Stimulated activated naive CD8-positive, alpha-beta T cell treated with anti-CD3 and anti-CD28 coated beads, Interleukin-15, Interleukin-2, amounts not matched to agents 100 ng/mL and 50 ng/mL, for 24 hours (primary cell): ENCODE data around the gene FSTL4.
A peak's percentile ranks its signal among the peaks of the same experiment; 100 is the strongest.

Source experiments
- H3K27ac Mint-ChIP-seq: one replicate; pipeline ENCODE4 v1.8.0; 2021; ENCODE audit warnings: mild to moderate bottlenecking, mixed read lengths
- H3K27me3 Mint-ChIP-seq: one replicate; pipeline ENCODE4 v1.8.0; 2021; ENCODE audit warnings: mixed read lengths
- H3K36me3 Mint-ChIP-seq: one replicate; pipeline ENCODE4 v1.8.0; 2021; ENCODE audit warnings: low read depth, mixed read lengths
- H3K4me1 Mint-ChIP-seq: one replicate; pipeline ENCODE4 v1.8.0; 2021; ENCODE audit warnings: low read depth, mixed read lengths
- H3K4me3 Mint-ChIP-seq: one replicate; pipeline ENCODE4 v1.8.0; 2021; ENCODE audit warnings: mild to moderate bottlenecking, mixed read lengths
- H3K9me3 Mint-ChIP-seq: one replicate; pipeline ENCODE4 v1.8.0; 2021; ENCODE audit warnings: mixed read lengths

FSTL4 gene

GRCh38 chr5:133246376-133247150, 365.8 kb downstream of the FSTL4 start:
- Mint-ChIP-seq H3K4me1 (peaks cover 6% of the 10 kb centered on the region), H3K36me3 (no peaks in the 10 kb centered on the region), H3K27ac (no peak overlapping the region), H3K4me3 (no peak overlapping the region), H3K27me3 (no peaks in the 10 kb centered on the region), H3K9me3 (no peaks in the 10 kb centered on the region)

DNA sequence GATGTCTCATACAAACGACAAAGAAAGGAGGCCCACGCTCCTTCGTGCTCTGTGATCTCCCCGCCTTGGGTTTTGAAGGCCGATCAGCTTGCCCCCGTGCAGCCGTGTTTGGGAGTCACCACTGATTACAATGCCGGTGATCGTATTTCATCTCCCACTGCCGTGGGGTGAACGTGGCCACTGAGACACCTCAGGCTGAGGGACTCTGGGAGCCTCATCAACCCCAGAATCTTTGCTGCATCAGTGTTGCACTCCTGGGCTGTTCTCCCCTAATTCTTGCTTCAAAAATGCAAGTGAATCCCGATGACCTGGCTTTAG, 366.3 kb downstream of the FSTL4 start:
- Mint-ChIP-seq H3K36me3 (no peaks in the 10 kb centered on the region), H3K4me1 (peaks cover 6% of the 10 kb centered on the region), H3K27ac (no peak overlapping the region), H3K9me3 (no peaks in the 10 kb centered on the region), H3K4me3 (no peak overlapping the region), H3K27me3 (no peaks in the 10 kb centered on the region)

DNA sequence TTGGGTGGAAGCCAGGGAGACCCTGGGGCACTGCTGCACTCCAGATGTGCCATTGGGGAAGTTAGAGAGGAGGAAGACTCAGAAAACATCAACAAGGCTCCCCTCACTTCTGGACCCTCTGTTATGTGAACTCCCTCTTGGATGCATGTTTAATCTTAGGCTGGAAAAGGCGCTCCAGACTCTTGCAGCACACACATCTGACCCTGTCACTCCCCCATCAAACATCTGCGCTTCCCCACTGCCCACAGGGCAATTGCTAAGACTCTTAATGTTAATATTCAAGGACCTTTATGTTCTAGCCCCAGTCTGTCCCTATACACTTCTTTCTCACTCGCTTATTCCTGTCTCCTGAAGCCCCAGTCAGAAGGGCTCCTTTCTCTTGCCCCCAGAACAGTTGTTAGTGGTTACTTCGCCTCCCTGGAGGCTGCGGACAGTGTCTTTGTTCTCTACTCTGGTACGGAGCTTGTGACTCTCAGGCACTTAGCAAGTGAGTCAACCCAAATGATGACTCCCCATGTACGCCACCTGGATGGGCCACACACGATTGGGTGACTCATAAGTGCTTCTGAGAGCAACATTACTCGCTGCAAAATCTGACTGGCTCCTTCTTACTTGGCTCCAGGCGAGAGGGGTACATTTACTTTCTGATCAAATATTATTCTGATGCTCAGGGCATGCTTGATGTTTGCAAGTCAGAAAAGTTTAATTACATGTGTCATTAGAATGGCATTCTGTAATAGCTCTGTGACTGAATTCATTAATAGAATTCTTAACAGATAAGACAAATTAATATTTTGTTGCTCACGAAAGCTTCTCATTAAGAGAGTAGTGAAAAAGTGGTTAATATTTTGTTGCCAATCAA, 366.9 kb downstream of the FSTL4 start:
- H3K27ac Mint-ChIP-seq, result peak overlapping the region; percentile 4
- H3K27me3 Mint-ChIP-seq, result no peaks in the 10 kb centered on the region
- no peak overlapping the region for H3K4me3 Mint-ChIP-seq
- no peaks in the 10 kb centered on the region for H3K9me3 Mint-ChIP-seq
- peaks cover 11% of the 10 kb centered on the region for H3K4me1 Mint-ChIP-seq
- no peaks in the 10 kb centered on the region for H3K36me3 Mint-ChIP-seq

DNA sequence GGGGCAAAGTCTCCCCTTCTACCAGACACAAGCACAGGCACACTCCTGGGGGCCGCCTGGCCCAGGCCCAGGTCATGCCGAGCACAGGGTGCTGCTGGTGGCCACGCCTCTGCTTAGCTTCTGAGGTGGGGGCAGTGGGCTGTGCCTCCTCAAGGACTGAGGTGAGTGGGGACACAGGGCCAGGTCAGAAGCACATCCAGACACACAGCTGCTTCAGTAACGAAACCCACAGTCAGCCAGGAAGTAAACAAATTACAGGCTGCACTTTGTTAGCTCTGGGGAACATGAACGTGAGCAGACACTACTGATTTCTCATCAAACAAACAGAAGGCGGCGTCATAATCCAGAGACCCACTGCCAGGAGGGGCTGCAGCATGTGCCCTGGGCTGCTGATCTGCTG, 368.1 kb downstream of the FSTL4 start:
- H3K36me3 Mint-ChIP-seq, result no peaks in the 10 kb centered on the region
- H3K9me3 Mint-ChIP-seq, result no peaks in the 10 kb centered on the region
- H3K27me3 Mint-ChIP-seq, result no peaks in the 10 kb centered on the region
- peaks cover 14% of the 10 kb centered on the region for H3K4me1 Mint-ChIP-seq
- H3K4me3 Mint-ChIP-seq, result no peak overlapping the region
- no peak overlapping the region for H3K27ac Mint-ChIP-seq

DNA sequence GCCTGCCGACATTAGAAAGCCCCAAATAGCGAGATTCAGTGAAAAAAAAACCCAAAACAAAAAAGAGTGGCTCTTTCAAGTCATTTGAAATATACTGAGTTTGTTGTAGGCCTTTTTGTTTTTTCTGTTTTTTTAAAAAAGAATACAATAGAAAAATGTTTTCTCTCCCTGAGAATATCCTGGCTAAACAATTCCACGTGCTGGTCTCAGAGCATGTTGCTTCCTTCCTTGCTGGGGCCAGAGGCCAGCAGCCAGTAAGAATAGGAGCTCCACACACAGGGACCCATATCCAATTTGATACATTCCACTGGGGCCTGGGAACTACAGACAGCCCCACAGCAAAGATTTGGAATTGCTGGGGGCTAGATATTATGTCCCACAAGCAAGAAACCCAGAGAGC, 369.1 kb downstream of the FSTL4 start:
- Mint-ChIP-seq H3K4me1 (peaks cover 14% of the 10 kb centered on the region), H3K36me3 (no peaks in the 10 kb centered on the region), H3K4me3 (no peak overlapping the region), H3K9me3 (no peaks in the 10 kb centered on the region), H3K27me3 (no peaks in the 10 kb centered on the region), H3K27ac (no peak overlapping the region)

DNA sequence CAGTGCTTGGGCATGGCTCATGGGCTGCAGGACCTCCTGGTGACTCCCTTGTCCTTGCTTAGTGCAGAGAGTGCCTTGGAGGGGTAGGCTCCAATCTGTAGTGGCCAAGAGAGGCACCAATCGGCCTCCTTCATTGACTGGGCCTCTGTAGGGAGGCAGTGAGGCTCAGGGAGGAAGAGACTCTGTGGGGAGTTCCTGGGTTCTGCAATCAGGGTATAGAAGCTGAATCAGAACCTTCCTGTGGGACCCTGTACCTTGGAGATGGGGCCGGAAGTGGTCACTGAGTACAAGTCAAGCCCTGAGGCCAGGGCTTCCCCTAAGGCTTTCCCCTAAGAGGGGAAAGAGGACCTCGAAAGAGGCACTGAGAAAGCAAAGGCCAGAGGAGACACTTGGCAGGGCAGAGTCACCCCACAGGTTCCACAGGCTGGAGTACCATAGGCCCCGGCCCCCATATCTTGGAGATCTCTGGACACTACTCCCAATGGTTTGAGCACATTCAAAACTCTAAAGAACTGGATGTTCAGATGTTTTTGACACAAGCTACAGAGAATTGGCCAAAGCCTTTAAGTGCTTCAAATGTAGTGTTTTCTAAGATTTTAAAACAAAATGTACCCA, 370.0 kb downstream of the FSTL4 start:
- Mint-ChIP-seq H3K27me3 (no peaks in the 10 kb centered on the region), H3K4me1 (peaks cover 14% of the 10 kb centered on the region), H3K27ac (no peak overlapping the region), H3K9me3 (no peaks in the 10 kb centered on the region), H3K4me3 (no peak overlapping the region), H3K36me3 (no peaks in the 10 kb centered on the region)

GRCh38 chr5:133241179-133242092, 370.9 kb downstream of the FSTL4 start:
- H3K4me1 Mint-ChIP-seq, result peaks cover 14% of the 10 kb centered on the region
- H3K27me3 Mint-ChIP-seq, result no peaks in the 10 kb centered on the region
- no peak overlapping the region for H3K4me3 Mint-ChIP-seq
- no peaks in the 10 kb centered on the region for H3K9me3 Mint-ChIP-seq
- H3K27ac Mint-ChIP-seq, result no peak overlapping the region
- H3K36me3 Mint-ChIP-seq, result no peaks in the 10 kb centered on the region

DNA sequence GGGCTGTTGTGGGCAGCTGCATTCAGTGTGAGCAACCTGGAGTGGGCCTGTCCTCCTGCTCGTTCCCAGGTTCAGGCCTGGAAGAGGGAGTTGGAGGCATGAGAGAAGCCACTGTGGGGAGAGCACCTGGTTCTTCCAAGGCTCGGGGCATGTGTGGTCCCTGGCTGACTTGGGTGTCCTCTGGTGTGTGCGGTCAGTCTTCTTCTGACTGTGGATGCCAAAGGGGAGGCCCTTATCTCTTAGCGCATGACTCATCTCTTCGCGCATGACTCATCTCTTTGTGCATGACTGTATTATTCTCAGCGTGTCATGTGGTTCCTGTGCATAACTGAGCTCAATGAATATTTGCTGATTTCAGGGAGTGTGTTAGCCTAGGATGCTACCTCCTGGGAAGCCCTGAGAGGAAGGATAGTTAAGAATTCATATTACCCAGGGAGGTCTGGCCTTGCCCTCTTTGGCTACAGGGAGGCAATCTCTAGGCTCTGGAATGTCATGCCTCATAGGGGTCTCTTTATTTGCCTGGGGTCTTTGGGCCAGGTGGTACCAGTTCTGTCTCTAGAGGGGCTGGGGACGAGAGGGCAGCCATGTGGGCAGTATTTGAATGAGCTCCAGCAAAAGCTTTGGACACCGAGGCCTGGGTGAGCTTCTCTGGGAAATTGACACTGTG, 371.8 kb downstream of the FSTL4 start:
- H3K4me3 Mint-ChIP-seq, result no peak overlapping the region
- H3K27ac Mint-ChIP-seq, result peak overlapping the region; percentile 28
- H3K36me3 Mint-ChIP-seq, result no peaks in the 10 kb centered on the region
- peaks cover 13% of the 10 kb centered on the region for H3K4me1 Mint-ChIP-seq
- H3K27me3 Mint-ChIP-seq, result no peaks in the 10 kb centered on the region
- H3K9me3 Mint-ChIP-seq, result no peaks in the 10 kb centered on the region

DNA sequence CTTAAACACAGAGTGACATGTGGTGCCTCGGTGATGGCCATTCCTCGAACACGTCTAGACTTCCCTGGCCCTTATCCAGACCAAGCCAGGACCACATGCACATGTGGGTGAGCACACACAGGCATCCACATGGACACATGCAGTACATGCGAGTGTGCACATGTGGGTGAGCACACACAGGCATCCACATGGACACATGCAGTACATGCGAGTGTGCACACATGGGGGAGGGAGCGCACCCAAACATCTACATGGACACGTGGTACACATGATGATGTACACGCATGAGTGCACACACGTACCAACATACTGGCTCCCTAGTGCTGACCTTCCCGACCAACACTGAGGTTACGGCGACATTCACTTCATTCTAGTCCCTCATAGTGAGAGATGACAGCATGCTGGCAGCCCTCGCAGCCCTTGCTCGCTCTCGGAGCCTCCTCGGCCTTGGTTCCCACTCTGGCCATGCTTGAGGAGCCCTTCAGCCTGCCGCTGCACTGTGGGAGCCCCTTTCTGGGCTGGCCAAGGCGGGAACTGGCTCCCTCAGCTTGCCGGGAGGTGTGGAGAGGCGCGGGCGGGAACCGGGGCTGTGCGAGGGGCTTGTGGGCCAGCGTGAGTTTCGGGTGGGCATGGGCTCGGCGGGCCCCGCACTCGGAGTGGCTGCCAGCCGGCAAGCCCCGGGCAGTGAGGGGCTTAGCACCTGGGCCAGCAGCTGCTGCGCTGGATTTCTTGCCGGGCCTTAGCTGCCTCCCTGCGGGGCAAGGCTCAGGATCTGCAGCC, 373.7 kb downstream of the FSTL4 start:
- H3K27ac Mint-ChIP-seq, result no peak overlapping the region
- no peaks in the 10 kb centered on the region for H3K9me3 Mint-ChIP-seq
- no peaks in the 10 kb centered on the region for H3K36me3 Mint-ChIP-seq
- no peaks in the 10 kb centered on the region for H3K27me3 Mint-ChIP-seq
- H3K4me3 Mint-ChIP-seq, result no peak overlapping the region
- H3K4me1 Mint-ChIP-seq, result peaks cover 8% of the 10 kb centered on the region

- Mint-ChIP-seq H3K4me1 (peaks cover 8% of the 10 kb centered on the region), H3K9me3 (no peaks in the 10 kb centered on the region), H3K36me3 (no peaks in the 10 kb centered on the region), H3K27me3 (no peaks in the 10 kb centered on the region), H3K27ac (no peak overlapping the region), H3K4me3 (no peak overlapping the region)
These were observed 375.4 kb downstream of the FSTL4 start for GRCh38 chr5:133236976-133237375.

GRCh38 chr5:133236541-133236951, 375.8 kb downstream of the FSTL4 start:
- no peaks in the 10 kb centered on the region for H3K27me3 Mint-ChIP-seq
- H3K4me3 Mint-ChIP-seq, result no peak overlapping the region
- no peaks in the 10 kb centered on the region for H3K36me3 Mint-ChIP-seq
- H3K9me3 Mint-ChIP-seq, result no peaks in the 10 kb centered on the region
- H3K4me1 Mint-ChIP-seq, result peaks cover 8% of the 10 kb centered on the region
- no peak overlapping the region for H3K27ac Mint-ChIP-seq

DNA sequence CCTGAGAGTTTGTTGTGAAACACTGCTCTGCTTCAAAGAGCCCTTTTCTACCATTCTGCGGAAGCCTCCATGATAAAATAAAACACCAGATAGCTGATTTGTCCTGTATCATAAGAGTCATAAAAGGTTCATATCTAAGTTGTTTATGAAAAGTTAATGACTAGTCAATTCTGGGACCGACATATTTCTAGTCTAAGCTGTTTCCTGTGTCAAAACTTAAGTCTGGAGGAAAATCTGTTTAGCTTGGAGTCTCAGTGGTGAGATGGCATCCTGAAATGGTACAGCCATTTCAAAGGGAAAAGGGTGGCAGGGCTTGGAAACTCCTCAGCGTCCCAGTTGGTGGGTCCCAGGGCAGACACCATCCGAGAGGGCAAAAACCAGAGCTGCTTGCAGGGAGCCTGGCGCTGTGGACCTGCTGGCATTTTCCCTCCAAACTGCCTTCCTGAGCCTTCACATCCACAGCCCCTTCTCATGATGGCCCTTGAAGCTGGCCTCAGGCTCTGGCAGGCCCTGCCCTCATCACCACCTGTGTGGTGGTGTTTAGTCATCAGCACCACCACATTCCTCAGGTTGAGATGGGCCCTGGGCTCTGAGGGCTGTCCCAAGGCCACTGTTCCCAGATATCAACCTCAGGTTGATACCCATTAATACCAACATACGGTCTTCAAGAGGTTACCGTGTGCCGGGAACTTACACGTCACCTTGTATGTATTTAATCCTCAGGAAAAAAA, 376.5 kb downstream of the FSTL4 start:
- Mint-ChIP-seq H3K9me3 (no peaks in the 10 kb centered on the region), H3K27me3 (no peaks in the 10 kb centered on the region), H3K27ac (no peak overlapping the region), H3K4me1 (peaks cover 7% of the 10 kb centered on the region), H3K4me3 (no peak overlapping the region), H3K36me3 (no peaks in the 10 kb centered on the region)

DNA sequence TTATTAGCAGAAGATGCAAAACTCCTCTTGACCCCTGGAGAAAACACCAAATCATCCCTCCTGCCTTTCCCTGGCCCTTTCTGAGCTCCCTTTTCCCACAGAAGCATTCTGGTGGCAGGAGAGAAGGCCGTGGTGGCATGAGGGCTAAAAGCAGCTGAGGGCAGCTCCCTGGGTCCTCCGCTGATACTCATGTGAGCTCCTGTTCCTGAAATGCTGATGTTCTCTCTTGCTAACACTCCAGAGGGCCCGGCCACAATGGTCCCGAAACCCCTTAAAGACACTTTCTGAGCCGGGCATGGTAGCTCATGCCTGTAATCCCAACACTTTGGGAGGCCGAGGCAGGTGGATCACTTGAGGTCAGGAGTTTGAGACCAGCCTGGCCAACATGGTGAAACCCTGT, 377.4 kb downstream of the FSTL4 start:
- Mint-ChIP-seq H3K36me3 (no peaks in the 10 kb centered on the region), H3K27me3 (no peaks in the 10 kb centered on the region), H3K4me1 (peaks cover 2% of the 10 kb centered on the region), H3K9me3 (no peaks in the 10 kb centered on the region), H3K4me3 (no peak overlapping the region), H3K27ac (no peak overlapping the region)
